Activated CD4-positive, alpha-beta T cell treated with anti-CD3 and anti-CD28 coated beads for 48 hours (primary cell): ENCODE measurements around the gene GORASP2.
"Not testable (repeated sequence)": the region's sequence is repeated elsewhere in the genome, so short reads cannot be mapped to it uniquely, and the experiment has no call there.

ENCODE experiments used
- DNase-seq: peaks from one replicate; pipeline ENCODE4 v3.0.0-alpha.2; 2020

Gene GORASP2

GRCh38 chr2:170928824-170929685 is at the start of gene GORASP2:
Gene GORASP2, plus strand, starts transcription at chr2:170929253. Its CDS starts 88 bp downstream, at chr2:170929341.
- DNase-seq = peak; percentile 99

- no peak for DNase-seq
These were observed 47.2 kb upstream of the GORASP2 start for GRCh38 chr2:170881840-170882239.

- DNase-seq = no peak
These were observed 46.3 kb upstream of the GORASP2 start for GRCh38 chr2:170882758-170883157.

GRCh38 chr2:170883683-170884082 is 45.4 kb upstream of the GORASP2 start:
- no peak for DNase-seq

- DNase-seq = no peak
These were observed 43.8 kb upstream of the GORASP2 start for GRCh38 chr2:170885130-170885791.

- DNase-seq = no peak
These were observed 42.7 kb upstream of the GORASP2 start for GRCh38 chr2:170886386-170886785.

- no peak for DNase-seq
These were observed 41.6 kb upstream of the GORASP2 start for GRCh38 chr2:170887496-170887895.

GRCh38 chr2:170887896-170888295 is 41.2 kb upstream of the GORASP2 start:
- DNase-seq = no peak

- no peak for DNase-seq
These were observed 37.2 kb upstream of the GORASP2 start for GRCh38 chr2:170891893-170892292.

- no peak for DNase-seq
These were observed 36.6 kb upstream of the GORASP2 start for GRCh38 chr2:170892391-170892951.

- DNase-seq = no peak
These were observed 33.9 kb upstream of the GORASP2 start for GRCh38 chr2:170895023-170895757.

- no peak for DNase-seq
These were observed 32.4 kb upstream of the GORASP2 start for GRCh38 chr2:170896622-170897021.

- no peak for DNase-seq
These were observed 31.9 kb upstream of the GORASP2 start for GRCh38 chr2:170897108-170897507.

GRCh38 chr2:170905864-170906263 is 23.2 kb upstream of the GORASP2 start:
- no peak for DNase-seq

GRCh38 chr2:170911314-170911889 is 17.7 kb upstream of the GORASP2 start:
- no peak for DNase-seq

- not testable (repeated sequence) for DNase-seq
These were observed 13.9 kb upstream of the GORASP2 start for GRCh38 chr2:170914994-170915666.

- no peak for DNase-seq
These were observed 11.7 kb upstream of the GORASP2 start for GRCh38 chr2:170917219-170917913.

- DNase-seq = no peak
These were observed 11.1 kb upstream of the GORASP2 start for GRCh38 chr2:170917957-170918356.

GRCh38 chr2:170921873-170922272 is 7.2 kb upstream of the GORASP2 start:
- not testable (repeated sequence) for DNase-seq

GRCh38 chr2:170922634-170923494 is 6.2 kb upstream of the GORASP2 start:
- DNase-seq = no peak

- DNase-seq = no peak
These were observed 5.3 kb upstream of the GORASP2 start for GRCh38 chr2:170923799-170924198.
